Pancreas (tissue), 10 donors: Measurements from ENCODE around the gene OCEL1. TPM values are rescaled to one million over a fixed set of nuclear protein-coding genes. Genes with fewer than 3 reads are reported as not detected.

Source experiments
- ATAC-seq, 4 donors: fragments of 200-7000 bp; cut with Tn5 transposase; one replicate each; pipeline versions ENCODE4 v1.8.0 to v1.9.1; 2020; ENCODE audit warnings: mild to moderate bottlenecking in 4 of 4, moderate library complexity in 4 of 4
- DNase-seq, 6 donors: peaks; one replicate each; pipeline ENCODE4 v3.0.0-alpha.2; 2020
- FAIRE-seq: peaks from 2 replicates; lab custom pipeline; 2012; peaks lifted over from hg19 to GRCh38; lab: Jason Lieb, UNC
- H3K27ac ChIP-seq, 4 donors: fragments of 200-600 bp; sonication (generic); 1 replicate in 3 of 4; 2 replicates in 1 of 4; pipeline versions ENCODE4 v1.5.0 to v1.8.0; 2020
- H3K27me3 ChIP-seq, 4 donors: fragments of 200-600 bp; one replicate each; pipeline ENCODE4 v1.8.0; 2021
- H3K36me3 ChIP-seq, 3 donors: fragments of 200-600 bp; sonication (generic) in 1 of 3; one replicate each; pipeline versions ENCODE4 v1.5.0 to v1.8.0; 2020 to 2021
- H3K4me1 ChIP-seq, 3 donors: fragments of 200-600 bp; one replicate each; pipeline ENCODE4 v1.8.0; 2021
- H3K4me3 ChIP-seq, 4 donors: fragments of 200-600 bp; sonication (generic) in 2 of 4; one replicate each; pipeline versions ENCODE4 v1.5.0 to v1.8.0; 2020 to 2021
- H3K9me3 ChIP-seq, 4 donors: fragments of 200-600 bp; one replicate each; pipeline ENCODE4 v1.8.0; 2021
- CTCF ChIP-seq, 4 donors: fragments of 200-600 bp; sonication (generic) in 3 of 4; IDR thresholded peaks; one replicate each; pipeline versions ENCODE4 v1.5.0 to v1.8.0; 2021; ENCODE audit warnings: antibody characterized with exemption in 4 of 4
- WGBS, 2 donors: extraction: QIAGEN DNeasy Blood & Tissue Kit; methylation state at CpG; one replicate each; pipeline ENCODE4 v1.1.7; 2013; 5-methylcytosine and 5-hydroxymethylcytosine counted together
- intact Hi-C, 3 donors: fragments of 100-400 bp; cut with DNase I; formaldehyde crosslinking; loops; one replicate each; pipeline versions ENCODE4 v1.11.1 to v1.14.2; 2022
- polyA plus RNA-seq, 2 donors: library from polyadenylated mRNA; stranded (reverse); fragments of 200-250 nt; gene quantifications; one replicate each; pipeline ENCODE4 v1.2.3, GENCODE V29; 2013
- total RNA-seq, 6 donors: library from RNA; stranded (reverse); fragmentation: NEBNext Ultra II Directional in 4 of 6; extraction: Animal tissue kit (Norgen Biotek cat#: 25700) in 4 of 6; gene quantifications; one replicate each; pipeline versions ENCODE4 v1.2.1 to v1.2.4, GENCODE V29; 2021 to 2023
- donor health status: healthy with polysubstance abuse.
- donor health status: DM: no; HTN: no; CAD: no; lungs with moderate emphysema.
- donor health status: DM: no; HTN: no; CAD: no.
- donor health status: control.
- donor health status: control.
- donor health status: Bipolar disorder and iron deficiency.
- donor health status: DM: yes; HTN: yes; CAD: no.
- donor health status: DM: no; HTN: no; CAD: no.
- donor health status: DM: no; HTN: no; CAD: no.
- donor health status: DM: yes; HTN: yes; CAD: no.

The OCEL1 gene
- total and polyA plus RNA-seq, 8 donors = 13.4 to 28.4 (median 18.1) TPM

DNA sequence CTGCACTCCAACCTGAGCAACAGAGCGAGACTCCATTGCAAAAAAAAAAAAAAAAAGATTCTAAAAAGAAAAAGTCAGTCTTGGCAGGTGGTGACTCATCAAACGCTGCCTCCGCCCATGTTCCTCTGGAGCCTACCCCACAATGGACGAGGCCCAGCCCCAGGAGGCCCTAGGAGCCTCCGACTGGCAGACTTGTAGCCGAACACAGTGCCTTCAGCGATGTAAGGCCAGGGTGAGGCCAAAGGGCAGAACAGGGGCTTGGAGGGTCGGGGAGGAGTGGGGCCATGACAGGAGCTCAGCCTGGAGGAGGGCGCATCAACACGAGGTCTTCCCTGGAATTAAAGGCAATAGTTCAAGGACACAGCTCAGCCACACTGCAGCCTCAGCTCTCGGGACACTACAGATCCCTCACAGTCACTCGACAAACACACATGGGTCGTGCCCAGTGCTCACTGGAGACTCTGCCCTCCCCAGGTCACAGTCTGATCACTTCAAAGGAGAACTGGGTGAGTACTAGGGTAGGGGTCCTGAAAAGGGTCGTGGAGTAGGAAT, 5.7 kb upstream of the OCEL1 start:
- DNase-seq (no peak), FAIRE-seq (no peak), ATAC-seq (no peak)

GRCh38 chr19:17225053-17225452, 973 bp upstream of the OCEL1 start:
- Histone ChIP-seq H3K9me3 (no peaks in the 10 kb centered on the region), H3K4me1 (no peaks in the 10 kb centered on the region), H3K27me3 (no peaks in the 10 kb centered on the region), H3K36me3 (no peaks in the 10 kb centered on the region), H3K4me3 (peak overlapping the region in 1 of 4 donors; percentile 65), H3K27ac (no peak overlapping the region)
- no peak for ATAC-seq
- no peak for TF ChIP-seq CTCF (IDR thresholded peaks at IDR 0.05)
- 71 to 72% methylated on average over 10 of the region's 10 CpGs for WGBS, 2 donors
- intact Hi-C loops = no loop called here
- FAIRE-seq = no peak
- DNase-seq = no peak

More for the DNA sequence above, 5.7 kb upstream of the OCEL1 start:
- H3K4me3 ChIP-seq = no peak overlapping the region
- intact Hi-C loops = no loop called here
- no peak overlapping the region for H3K27ac ChIP-seq
- no peaks in the 10 kb centered on the region for H3K9me3 ChIP-seq
- 40 to 44% methylated on average over 14 of the region's 14 CpGs for WGBS, 2 donors
- no peaks in the 10 kb centered on the region for H3K27me3 ChIP-seq
- no peak for TF ChIP-seq CTCF (IDR thresholded peaks at IDR 0.05)
- peaks cover 0 to 5% (median 4%) of the 10 kb centered on the region in 3 donors for H3K4me1 ChIP-seq
- peaks cover 0 to 12% (median 0%) of the 10 kb centered on the region in 3 donors for H3K36me3 ChIP-seq

DNA sequence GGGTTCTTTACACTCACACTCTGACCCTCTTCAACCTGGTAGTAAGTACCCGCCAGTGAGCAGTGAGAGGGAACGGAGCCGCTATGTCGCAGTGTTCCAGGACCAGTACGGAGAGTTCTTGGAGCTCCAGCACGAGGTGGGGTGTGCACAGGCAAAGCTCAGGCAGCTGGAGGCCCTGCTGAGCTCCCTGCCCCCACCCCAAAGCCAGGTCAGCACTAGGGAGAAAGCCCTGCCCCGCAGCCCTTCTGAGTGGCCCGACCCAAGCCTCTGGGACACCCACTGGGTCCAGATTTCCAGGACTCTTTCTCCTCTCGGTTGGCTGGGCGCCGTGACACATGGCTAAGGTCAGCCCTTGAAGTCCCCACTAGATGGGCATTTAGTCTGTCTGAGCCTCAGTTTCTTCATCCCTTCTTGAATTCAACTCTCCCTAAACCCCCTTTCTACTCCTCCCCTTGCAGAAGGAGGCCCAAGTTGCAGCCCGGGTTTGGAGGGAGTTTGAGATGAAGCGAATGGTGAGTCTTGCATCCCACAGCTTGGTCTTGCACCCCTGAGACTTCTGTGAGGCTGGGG, 1.9 kb downstream of the OCEL1 start:
- FAIRE-seq = no peak
- Histone ChIP-seq H3K4me1 (no peaks in the 10 kb centered on the region), H3K27ac (peak overlapping the region in 2 of 4 donors; percentile 4 to 17), H3K27me3 (no peaks in the 10 kb centered on the region), H3K9me3 (no peaks in the 10 kb centered on the region), H3K36me3 (peaks cover 0 to 9% (median 8%) of the 10 kb centered on the region in 3 donors), H3K4me3 (no peak overlapping the region)
- intact Hi-C loops = no loop called here
- ATAC-seq = peak in 1 of 4 donors; percentile 9
- 46 to 56% methylated on average over 13 of the region's 13 CpGs for WGBS, 2 donors
- DNase-seq = peak in 2 of 6 donors; percentile 52 to 85
- TF ChIP-seq CTCF (IDR thresholded peaks at IDR 0.05) = no peak

- no peak for FAIRE-seq
- 96 to 98% methylated on average over 3 of the region's 3 CpGs for WGBS, 2 donors
These were observed 3.9 kb downstream of the OCEL1 start for GRCh38 chr19:17229890-17230289.

More at GRCh38 chr19:17229890-17230289, 3.9 kb downstream of the OCEL1 start:
- Histone ChIP-seq H3K9me3 (no peaks in the 10 kb centered on the region), H3K27me3 (no peaks in the 10 kb centered on the region), H3K4me3 (no peak overlapping the region), H3K27ac (no peak overlapping the region), H3K36me3 (peaks cover 0 to 11% (median 8%) of the 10 kb centered on the region in 3 donors), H3K4me1 (peaks cover 0 to 1% (median 0%) of the 10 kb centered on the region in 3 donors)
- intact Hi-C loops = no loop called here
- no peak for TF ChIP-seq CTCF (IDR thresholded peaks at IDR 0.05)
- ATAC-seq (no peak), DNase-seq (no peak)
